HepG2 (cell line): ENCODE data around the gene ADAMTSL3. TPM values are rescaled to one million over a fixed set of nuclear protein-coding genes. Genes with fewer than 3 reads are reported as not detected.
A peak's percentile ranks its signal among the peaks of the same experiment; 100 is the strongest.

ENCODE experiments used
- ATAC-seq: fragments of 200-7000 bp; cut with Tn5 transposase; 3 replicates; pipeline ENCODE4 v1.9.1; 2020; ENCODE audit warnings: mild to moderate bottlenecking, moderate library complexity
- BruUV-seq: library from RNA; stranded (reverse); fragments of 400-500 nt; replicated peaks from 2 replicates; lab custom pipeline; 2021; lab: Mats Ljungman, UMichigan
- CTCF ChIA-PET: fragments of 300-600 bp; formaldehyde crosslinking; extraction: SDS; loops from one replicate; lab custom pipeline; 2021; ENCODE audit warnings: low total read pairs, inconsistent platforms, low intra/inter-chr PET ratio; lab: Yijun Ruan, JAX
- POLR2A ChIA-PET: fragments of 350-600 bp; sonication (Branson Sonifier 250); formaldehyde crosslinking; loops from one replicate; lab custom pipeline; 2020; ENCODE audit warnings: antibody characterized with exemption, inconsistent platforms; lab: Yijun Ruan, JAX
- DNase-seq: peaks from one replicate; pipeline ENCODE4 v3.0.0-alpha.2; 2015; ENCODE audit warnings: low spot score
- FAIRE-seq: peaks from 3 replicates; lab custom pipeline; 2011; peaks lifted over from hg19 to GRCh38; lab: Jason Lieb, UNC
- H2AFZ ChIP-seq: one replicate; pipeline ENCODE4 v1.6.1; 2011; ENCODE audit warnings: low read length, inconsistent platforms
- H3K27ac ChIP-seq: fragments of 300-600 bp; 3 replicates; pipeline ENCODE4 v1.8.0; 2011; ENCODE audit warnings: mixed run types, mild to moderate bottlenecking, mixed read lengths, low read length, inconsistent platforms; ENCODE audit not compliant: insufficient read depth; ENCODE audit errors: extremely low read length
- H3K27me3 ChIP-seq, 2 experiments: fragments of 200-600 bp in 1 of 2; 2 replicates in 1 of 2; 3 replicates in 1 of 2; pipeline versions ENCODE4 v1.6.0 to v1.8.0; 2011; ENCODE audit warnings: low read length in 2 of 2, mild to moderate bottlenecking in 2 of 2, moderate library complexity in 2 of 2, inconsistent platforms in 1 of 2; ENCODE audit not compliant: insufficient read depth in 2 of 2, control insufficient read depth in 1 of 2
- H3K36me3 ChIP-seq, 2 experiments: fragments of 200-600 bp in 1 of 2; replicated peaks in 1 of 2; 2 replicates in 1 of 2; 3 replicates in 1 of 2; pipeline versions ENCODE4 v1.5.1 to v1.8.0; 2011; ENCODE audit warnings: low read length in 2 of 2, inconsistent platforms in 1 of 2; ENCODE audit not compliant: insufficient read depth in 2 of 2, control insufficient read depth in 1 of 2
- H3K4me1 ChIP-seq: 2 replicates; pipeline ENCODE4 v1.5.1; 2012; ENCODE audit warnings: low read length, inconsistent platforms; ENCODE audit not compliant: insufficient read depth
- H3K4me2 ChIP-seq: 2 replicates; pipeline ENCODE4 v1.6.0; 2011; ENCODE audit warnings: low read depth, low read length, inconsistent platforms
- H3K4me3 ChIP-seq, 3 experiments: fragments of 200-600 bp in 1 of 3; sonication (generic), shearing (Covaris generic) in 1 of 3; replicated peaks in 1 of 3; 2 replicates each; pipeline ENCODE4 v1.5.1; 2011 to 2016; ENCODE audit warnings: low read length in 3 of 3, inconsistent platforms in 2 of 3, low read depth in 2 of 3, mild to moderate bottlenecking in 2 of 3, control low read depth in 1 of 3, mixed read lengths in 1 of 3; ENCODE audit not compliant: insufficient read depth in 1 of 3
- H3K79me2 ChIP-seq: one replicate; pipeline ENCODE4 v1.6.1; 2011; ENCODE audit warnings: low read length, inconsistent platforms; ENCODE audit not compliant: insufficient read depth
- H3K9ac ChIP-seq: 2 replicates; pipeline ENCODE4 v1.6.0; 2011; ENCODE audit warnings: mild to moderate bottlenecking, low read depth, low read length, inconsistent platforms; ENCODE audit not compliant: insufficient read depth
- H3K9me3 ChIP-seq: 2 replicates; pipeline ENCODE4 v1.5.1; 2012; ENCODE audit warnings: mild to moderate bottlenecking, low read length
- H4K20me1 ChIP-seq: 2 replicates; pipeline ENCODE4 v1.6.0; 2011; ENCODE audit warnings: inconsistent platforms, mild to moderate bottlenecking, low read length, moderate library complexity; ENCODE audit not compliant: insufficient read depth
- ATF3 ChIP-seq: sonication (generic); formaldehyde crosslinking; IDR thresholded peaks from 2 replicates; pipeline ENCODE4 v1.4.0; 2020; ENCODE audit warnings: missing genetic modification reagents
- ATF7 ChIP-seq, 2 experiments: fragments of 450-650 bp in 1 of 2; sonication (generic) in 1 of 2; formaldehyde crosslinking in 1 of 2; IDR thresholded peaks; 2 replicates each; pipeline versions ENCODE4 v1.4.0 to v1.6.1; 2016 to 2020; ENCODE audit warnings: antibody characterized with exemption in 1 of 2, mild to moderate bottlenecking in 1 of 2, missing genetic modification reagents in 1 of 2
- CEBPB ChIP-seq: IDR thresholded peaks from 2 replicates; pipeline ENCODE4 v1.6.1; 2011; ENCODE audit warnings: low read depth, low read length, improper control_type of control experiment, borderline replicate concordance
- FLYWCH1 ChIP-seq: sonication (generic); formaldehyde crosslinking; IDR thresholded peaks from 2 replicates; pipeline ENCODE4 v1.8.1; 2023; ENCODE audit warnings: mild to moderate bottlenecking, missing genetic modification reagents
- FOXP1 ChIP-seq, 2 experiments: fragments of 450-650 bp in 1 of 2; IDR thresholded peaks; 2 replicates each; pipeline ENCODE4 v1.6.1; 2017 to 2018; ENCODE audit warnings: antibody characterized with exemption in 1 of 2
- GABPB1 ChIP-seq: IDR thresholded peaks from 2 replicates; pipeline ENCODE4 v1.6.1; 2016; ENCODE audit warnings: mild to moderate bottlenecking, missing genetic modification reagents, moderate library complexity, missing compliant biosample characterization
- HIVEP1 ChIP-seq: sonication (generic); formaldehyde crosslinking; IDR thresholded peaks from 2 replicates; pipeline ENCODE4 v1.4.0; 2020; ENCODE audit warnings: mild to moderate bottlenecking, missing genetic modification reagents
- HOMEZ ChIP-seq: IDR thresholded peaks from 2 replicates; pipeline ENCODE4 v1.6.1; 2016; ENCODE audit warnings: low read depth
- MIER3 ChIP-seq: IDR thresholded peaks from 2 replicates; pipeline ENCODE4 v1.6.1; 2016; ENCODE audit warnings: missing compliant biosample characterization, borderline replicate concordance
- NR0B2 ChIP-seq: sonication (generic); formaldehyde crosslinking; IDR thresholded peaks from 2 replicates; pipeline ENCODE4 v1.4.0; 2020; ENCODE audit warnings: mild to moderate bottlenecking, missing genetic modification reagents
- SOX13 ChIP-seq, 3 experiments: fragments of 450-650 bp in 1 of 3; sonication (generic) in 1 of 3; formaldehyde crosslinking in 1 of 3; IDR thresholded peaks in 2 of 3; conservative IDR thresholded peaks in 1 of 3; 2 replicates each; pipeline versions ENCODE4 v1.5.0 to v1.6.1; 2016 to 2020; ENCODE audit warnings: antibody characterized with exemption in 1 of 3, mild to moderate bottlenecking in 1 of 3, missing compliant biosample characterization in 1 of 3, missing genetic modification reagents in 1 of 3, moderate library complexity in 1 of 3
- TEF ChIP-seq: sonication (generic); formaldehyde crosslinking; IDR thresholded peaks from 2 replicates; pipeline ENCODE4 v1.5.0; 2020; ENCODE audit warnings: missing genetic modification reagents
- YEATS4 ChIP-seq: sonication (generic); formaldehyde crosslinking; IDR thresholded peaks from 2 replicates; pipeline ENCODE4 v1.4.0; 2020; ENCODE audit warnings: missing genetic modification reagents, borderline replicate concordance
- ZBTB25 ChIP-seq: IDR thresholded peaks from 2 replicates; pipeline ENCODE4 v1.6.1; 2018; ENCODE audit warnings: missing genetic modification reagents
- WGBS: methylation state at CpG from one replicate; pipeline ENCODE4 v1.1.6; 2017; ENCODE audit warnings: low lambda C conversion rate; 5-methylcytosine and 5-hydroxymethylcytosine counted together
- in situ Hi-C: cut with HindIII; loops from 2 replicates; pipeline ENCODE4 v1.10.0; 2017; ENCODE audit warnings: low pct_unique_long_range_greater_than_20kb; ENCODE audit not compliant: extremely low pct_ligation_motif_present
- intact Hi-C: fragments of 100-400 bp; cut with micrococcal nuclease; formaldehyde crosslinking; loops from one replicate; pipeline ENCODE4 v1.10.0; 2022; ENCODE audit not compliant: unreplicated experiment
- polyA plus RNA-seq, 8 experiments: library from polyadenylated mRNA; depleted of rRNA in 3 of 8; stranded (reverse) in 7 of 8; unstranded in 1 of 8; fragments of >200 nt; fragmentation: Illumina TruSeq in 4 of 8; extraction: Trizol in 4 of 8; gene quantifications; 2 replicates each; pipeline versions ENCODE4 v1.2.1 to v1.2.3, GENCODE V29; 2011 to 2016; ENCODE audit warnings: low read depth in 4 of 8, missing spikeins in 1 of 8, mixed read lengths in 1 of 8; ENCODE audit not compliant: insufficient read depth in 1 of 8
- total RNA-seq, 5 experiments: library from RNA; depleted of rRNA; stranded (reverse); fragments of >200 nt; fragmentation: Illumina TruSeq; extraction: Trizol; gene quantifications; 2 replicates each; pipeline ENCODE4 v1.2.3, GENCODE V29; 2016; ENCODE audit warnings: low read depth in 1 of 5

The ADAMTSL3 gene
- total and polyA plus RNA-seq, 2 of the 13 experiments (the other 11 are each of a cell fraction or from before 2014, with no cell fraction given): 0.04 to 0.09 TPM

- no peaks in the 10 kb centered on the region for H3K36me3 ChIP-seq
- no peak overlapping the region for H3K27ac ChIP-seq
- no peak overlapping the region for H2AFZ ChIP-seq
- intact Hi-C loops (no loop called here), in situ Hi-C loops (no loop called here)
- POLR2A ChIA-PET: no interaction called here
- H4K20me1 ChIP-seq: no peaks in the 10 kb centered on the region
- CTCF ChIA-PET: no interaction called here
- no TSS peak for BruUV-seq
- WGBS: 2% methylated on average over 2 of the region's 2 CpGs
- H3K4me2 ChIP-seq: no peak overlapping the region
- H3K4me1 ChIP-seq: no peaks in the 10 kb centered on the region
- no peak overlapping the region for H3K4me3 ChIP-seq
- TF ChIP-seq ATF7 (IDR thresholded peaks at IDR 0.05) (peak; percentile 88), ATF7 (CRISPR knock-in tag; IDR thresholded peaks at IDR 0.05) (no peak), YEATS4 (no peak)
- no peaks in the 10 kb centered on the region for H3K9me3 ChIP-seq
- no peaks in the 10 kb centered on the region for H3K27me3 ChIP-seq
- no peak for ATAC-seq
- FAIRE-seq: no peak
- no peaks in the 10 kb centered on the region for H3K79me2 ChIP-seq
- no peak for DNase-seq
- H3K9ac ChIP-seq: no peak overlapping the region
Observed at GRCh38 chr15:83898361-83898760, 244.4 kb downstream of the ADAMTSL3 start.

- Histone ChIP-seq H3K4me3 (no peak overlapping the region), H3K4me2 (no peak overlapping the region), H3K36me3 (no peaks in the 10 kb centered on the region), H3K27ac (no peak overlapping the region), H3K9me3 (no peaks in the 10 kb centered on the region), H3K4me1 (no peaks in the 10 kb centered on the region), H2AFZ (no peak overlapping the region), H3K27me3 (no peaks in the 10 kb centered on the region), H3K79me2 (no peaks in the 10 kb centered on the region), H4K20me1 (no peaks in the 10 kb centered on the region), H3K9ac (no peak overlapping the region)
- ChIA-PET CTCF (no interaction called here), POLR2A (no interaction called here)
- 38% methylated on average over 2 of the region's 2 CpGs for WGBS
- DNase-seq: no peak
- no peak for ATAC-seq
- intact Hi-C loops (no loop called here), in situ Hi-C loops (no loop called here)
- no peak for FAIRE-seq
- BruUV-seq: no TSS peak
- TF ChIP-seq GABPB1 (no peak), ATF7 (IDR thresholded peaks at IDR 0.05) (no peak), ATF7 (CRISPR knock-in tag; IDR thresholded peaks at IDR 0.05) (no peak), NR0B2 (CRISPR knock-in tag) (no peak), HOMEZ (no peak), ZBTB25 (CRISPR knock-in tag) (no peak), FOXP1 (IDR thresholded peaks at IDR 0.05) (no peak), FOXP1 (CRISPR knock-in tag; IDR thresholded peaks at IDR 0.05) (no peak), SOX13 (IDR thresholded peaks at IDR 0.05) (no peak), SOX13 (CRISPR knock-in tag; conservative IDR thresholded peaks at IDR 0.05 in 1 of 2, IDR thresholded peaks at IDR 0.05 in 1 of 2) (no peak), ATF3 (CRISPR knock-in tag) (no peak), MIER3 (no peak), TEF (CRISPR knock-in tag) (no peak), CEBPB (no peak), HIVEP1 (CRISPR knock-in tag) (no peak), FLYWCH1 (CRISPR knock-in tag) (no peak)
Observed at GRCh38 chr15:83899670-83900069, 245.7 kb downstream of the ADAMTSL3 start.
